ENCODE results near the gene CYP3A4. TPM values are rescaled to one million over a fixed set of nuclear protein-coding genes. Genes with fewer than 3 reads are reported as not detected.

The CYP3A4 gene
- polyA plus RNA-seq, 1 of the 3 experiments (the other 2 are of a cell fraction), result not detected

- Histone ChIP-seq H4K20me1 (ENCODE audit: insufficient read depth) (no peaks in the 10 kb centered on the region), H3K9ac (no peak overlapping the region), H3K27me3 (ENCODE audit: insufficient read depth) (peaks cover 13% of the 10 kb centered on the region), H3K4me2 (no peak overlapping the region), H3K36me3 (replicated peaks in 1 of 2; ENCODE audit: control insufficient read depth in 1 of 2, insufficient read depth in 2 of 2, low read length in 1 of 2) (no peaks in the 10 kb centered on the region), H3F3A (replicated peaks; ENCODE audit: insufficient read depth) (no peaks in the 10 kb centered on the region), H3K4me3 (ENCODE audit: low read depth in 2 of 2, low read length in 1 of 2) (no peak overlapping the region), H2AFZ (ENCODE audit: low read depth) (no peak overlapping the region), H3K27ac (ENCODE audit: low read depth in 2 of 2, low read length in 1 of 2) (no peak overlapping the region), H3K4me1 (ENCODE audit: control insufficient read depth in 1 of 2, insufficient read depth in 2 of 2, low read depth in 1 of 2, low read length in 1 of 2) (no peaks in the 10 kb centered on the region), H3K79me2 (ENCODE audit: insufficient read depth) (no peaks in the 10 kb centered on the region), H3K9me2 (no peaks in the 10 kb centered on the region), H3K9me3 (no peaks in the 10 kb centered on the region)
- no peak for DNase-seq
- ChIA-PET CTCF (no interaction called here), POLR2A (no interaction called here)
- WGBS (ENCODE audit: low lambda C conversion rate), result 6% methylated on average over 5 of the region's 5 CpGs
- no peak for TF ChIP-seq ZBTB33 (IDR thresholded peaks at IDR 0.05; ENCODE audit: borderline replicate concordance, low read depth)
Observed at GRCh38 chr7:99720800-99721595, 63.0 kb downstream of the CYP3A4 start.

- H3K4me3 ChIP-seq (ENCODE audit: low read depth in 2 of 2, low read length in 1 of 2), result no peak overlapping the region
- H4K20me1 ChIP-seq (ENCODE audit: insufficient read depth), result no peaks in the 10 kb centered on the region
- H3K36me3 ChIP-seq (replicated peaks in 1 of 2; ENCODE audit: control insufficient read depth in 1 of 2, insufficient read depth in 2 of 2, low read length in 1 of 2), result no peaks in the 10 kb centered on the region
- no peak overlapping the region for H3K27ac ChIP-seq (ENCODE audit: low read depth in 2 of 2, low read length in 1 of 2)
- no peak overlapping the region for H3K9ac ChIP-seq
- 0 out of 2 replicates have a peak, but pooled peaks cover 1% of the 10 kb centered on the region for H3K9me3 ChIP-seq
- H3F3A ChIP-seq (replicated peaks; ENCODE audit: insufficient read depth), result no peaks in the 10 kb centered on the region
- no peaks in the 10 kb centered on the region for H3K79me2 ChIP-seq (ENCODE audit: insufficient read depth)
- H3K4me2 ChIP-seq, result no peak overlapping the region
- WGBS (ENCODE audit: low lambda C conversion rate), result 4% methylated on average over 4 of the region's 4 CpGs
- ChIA-PET POLR2A (no interaction called here), CTCF (no interaction called here)
- H3K27me3 ChIP-seq (ENCODE audit: insufficient read depth), result peaks cover 13% of the 10 kb centered on the region
- no peaks in the 10 kb centered on the region for H3K4me1 ChIP-seq (ENCODE audit: control insufficient read depth in 1 of 2, insufficient read depth in 2 of 2, low read depth in 1 of 2, low read length in 1 of 2)
- H3K9me2 ChIP-seq, result no peaks in the 10 kb centered on the region
- no peak for DNase-seq
- TF ChIP-seq RAD21 (IDR thresholded peaks at IDR 0.05; ENCODE audit: low read length), result no peak
- TF ChIP-seq ZBTB33 (IDR thresholded peaks at IDR 0.05; ENCODE audit: borderline replicate concordance, low read depth), result no peak
- no peak for TF ChIP-seq MXI1 (IDR thresholded peaks at IDR 0.05; ENCODE audit: low read depth, low read length)
- TF ChIP-seq RXRA (IDR thresholded peaks at IDR 0.05; ENCODE audit: borderline replicate concordance, low read depth), result no peak
- TF ChIP-seq RFX5 (IDR thresholded peaks at IDR 0.05; ENCODE audit: low read length), result no peak
- TF ChIP-seq, protein P1, sequence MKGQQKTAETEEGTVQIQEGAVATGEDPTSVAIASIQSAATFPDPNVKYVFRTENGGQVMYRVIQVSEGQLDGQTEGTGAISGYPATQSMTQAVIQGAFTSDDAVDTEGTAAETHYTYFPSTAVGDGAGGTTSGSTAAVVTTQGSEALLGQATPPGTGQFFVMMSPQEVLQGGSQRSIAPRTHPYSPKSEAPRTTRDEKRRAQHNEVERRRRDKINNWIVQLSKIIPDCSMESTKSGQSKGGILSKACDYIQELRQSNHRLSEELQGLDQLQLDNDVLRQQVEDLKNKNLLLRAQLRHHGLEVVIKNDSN (IDR thresholded peaks at IDR 0.05; ENCODE audit: borderline replicate concordance, low read depth), result no peak
- no peak overlapping the region for H2AFZ ChIP-seq (ENCODE audit: low read depth)
Observed at GRCh38 chr7:99719996-99720769, 63.8 kb downstream of the CYP3A4 start.
